ENCODE results near the gene TEX264. TPM values are rescaled to one million over a fixed set of nuclear protein-coding genes. Genes with fewer than 3 reads are reported as not detected.

Gene TEX264
- total and polyA plus RNA-seq, 9 donors = 21.4 to 25.4 (median 22.8) TPM

- peaks cover 2% of the 10 kb centered on the region for H3K4me1 ChIP-seq (ENCODE audit: control insufficient read depth, insufficient read depth, low read length)
- peaks cover 14% of the 10 kb centered on the region for H3K27me3 ChIP-seq (ENCODE audit: control insufficient read depth, insufficient read depth, low read length)
- WGBS (ENCODE audit: insufficient coverage) = 99% methylated on average over 18 of the region's 20 CpGs
- H3K9me3 ChIP-seq (replicated peaks; ENCODE audit: control insufficient read depth, low read depth, low read length) = no peaks in the 10 kb centered on the region
- H3K36me3 ChIP-seq (ENCODE audit: control insufficient read depth, insufficient read depth, low read length) = no peaks in the 10 kb centered on the region
- no peak overlapping the region for H3K27ac ChIP-seq (ENCODE audit: low read length)
- H3K4me3 ChIP-seq (ENCODE audit: low read length) = no peak overlapping the region
- DNase-seq = no peak
Measured at GRCh38 chr3:51712511-51712931, 41.5 kb downstream of the TEX264 start.

GRCh38 chr3:51712963-51713362, 41.9 kb downstream of the TEX264 start:
- no peak overlapping the region for H3K27ac ChIP-seq (ENCODE audit: low read length)
- 93% methylated on average over 12 of the region's 19 CpGs for whole genome bisulfite sequencing (ENCODE audit: insufficient coverage)

DNA sequence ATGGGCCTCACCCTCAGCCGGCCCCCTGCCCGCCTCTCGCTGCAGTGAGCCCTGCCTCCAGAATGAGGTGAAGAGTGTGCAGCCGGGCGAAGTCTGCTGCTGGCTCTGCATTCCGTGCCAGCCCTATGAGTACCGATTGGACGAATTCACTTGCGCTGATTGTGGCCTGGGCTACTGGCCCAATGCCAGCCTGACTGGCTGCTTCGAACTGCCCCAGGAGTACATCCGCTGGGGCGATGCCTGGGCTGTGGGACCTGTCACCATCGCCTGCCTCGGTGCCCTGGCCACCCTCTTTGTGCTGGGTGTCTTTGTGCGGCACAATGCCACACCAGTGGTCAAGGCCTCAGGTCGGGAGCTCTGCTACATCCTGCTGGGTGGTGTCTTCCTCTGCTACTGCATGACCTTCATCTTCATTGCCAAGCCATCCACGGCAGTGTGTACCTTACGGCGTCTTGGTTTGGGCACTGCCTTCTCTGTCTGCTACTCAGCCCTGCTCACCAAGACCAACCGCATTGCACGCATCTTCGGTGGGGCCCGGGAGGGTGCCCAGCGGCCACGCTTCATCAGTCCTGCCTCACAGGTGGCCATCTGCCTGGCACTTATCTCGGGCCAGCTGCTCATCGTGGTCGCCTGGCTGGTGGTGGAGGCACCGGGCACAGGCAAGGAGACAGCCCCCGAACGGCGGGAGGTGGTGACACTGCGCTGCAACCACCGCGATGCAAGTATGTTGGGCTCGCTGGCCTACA, 44.4 kb downstream of the TEX264 start:
- Histone ChIP-seq H3K9me3 (replicated peaks; ENCODE audit: control insufficient read depth, low read depth, low read length) (no peaks in the 10 kb centered on the region), H3K27me3 (ENCODE audit: control insufficient read depth, insufficient read depth, low read length) (no peaks in the 10 kb centered on the region), H3K36me3 (ENCODE audit: control insufficient read depth, insufficient read depth, low read length) (no peaks in the 10 kb centered on the region), H3K4me1 (ENCODE audit: control insufficient read depth, insufficient read depth, low read length) (no peaks in the 10 kb centered on the region), H3K4me3 (ENCODE audit: low read length) (no peak overlapping the region), H3K27ac (ENCODE audit: low read length) (no peak overlapping the region)
- DNase-seq = no peak
- 92% methylated on average over 36 of the region's 36 CpGs for WGBS (ENCODE audit: insufficient coverage)

More at GRCh38 chr3:51712963-51713362, 41.9 kb downstream of the TEX264 start:
- no peaks in the 10 kb centered on the region for H3K4me1 ChIP-seq (ENCODE audit: control insufficient read depth, insufficient read depth, low read length)
- DNase-seq = no peak
- no peak overlapping the region for H3K4me3 ChIP-seq (ENCODE audit: low read length)
- no peaks in the 10 kb centered on the region for H3K36me3 ChIP-seq (ENCODE audit: control insufficient read depth, insufficient read depth, low read length)
- H3K27me3 ChIP-seq (ENCODE audit: control insufficient read depth, insufficient read depth, low read length) = peaks cover 9% of the 10 kb centered on the region
- H3K9me3 ChIP-seq (replicated peaks; ENCODE audit: control insufficient read depth, low read depth, low read length) = no peaks in the 10 kb centered on the region

DNA sequence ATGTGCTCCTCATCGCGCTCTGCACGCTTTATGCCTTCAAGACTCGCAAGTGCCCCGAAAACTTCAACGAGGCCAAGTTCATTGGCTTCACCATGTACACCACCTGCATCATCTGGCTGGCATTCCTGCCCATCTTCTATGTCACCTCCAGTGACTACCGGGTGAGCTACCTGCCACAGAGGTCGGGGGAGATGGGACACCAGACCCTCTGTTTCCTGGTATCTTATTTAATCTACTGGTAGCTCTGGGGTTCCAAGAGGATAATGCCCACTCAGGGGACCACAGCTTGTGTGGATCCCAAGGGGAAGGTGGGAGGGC, 44.9 kb downstream of the TEX264 start:
- no peaks in the 10 kb centered on the region for H3K36me3 ChIP-seq (ENCODE audit: control insufficient read depth, insufficient read depth, low read length)
- H3K9me3 ChIP-seq (replicated peaks; ENCODE audit: control insufficient read depth, low read depth, low read length) = no peaks in the 10 kb centered on the region
- DNase-seq = no peak
- H3K4me1 ChIP-seq (ENCODE audit: control insufficient read depth, insufficient read depth, low read length) = no peaks in the 10 kb centered on the region
- no peaks in the 10 kb centered on the region for H3K27me3 ChIP-seq (ENCODE audit: control insufficient read depth, insufficient read depth, low read length)
- no peak overlapping the region for H3K4me3 ChIP-seq (ENCODE audit: low read length)
- 94% methylated on average over 3 of the region's 8 CpGs for WGBS (ENCODE audit: insufficient coverage)
- H3K27ac ChIP-seq (ENCODE audit: low read length) = no peak overlapping the region

DNA sequence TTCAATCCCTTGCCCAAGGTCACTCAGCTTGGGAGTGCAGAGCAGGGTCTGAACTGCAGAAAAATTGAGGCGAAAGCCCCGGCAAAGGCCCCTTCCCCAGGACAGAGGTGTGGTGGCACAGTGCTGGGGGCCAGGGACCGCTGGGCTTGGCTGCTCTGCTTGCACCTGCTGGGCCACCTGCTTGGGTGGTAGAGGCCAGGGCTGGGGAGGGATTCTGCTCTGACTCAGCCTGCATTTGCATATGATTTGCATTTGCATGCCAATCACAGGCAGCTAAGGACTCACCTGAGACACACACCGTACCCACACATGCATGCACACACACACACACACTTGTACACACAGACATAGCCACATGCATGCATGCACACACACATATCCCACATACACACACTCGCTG, 45.8 kb downstream of the TEX264 start:
- WGBS (ENCODE audit: insufficient coverage) = 82% methylated on average over 5 of the region's 5 CpGs

DNA sequence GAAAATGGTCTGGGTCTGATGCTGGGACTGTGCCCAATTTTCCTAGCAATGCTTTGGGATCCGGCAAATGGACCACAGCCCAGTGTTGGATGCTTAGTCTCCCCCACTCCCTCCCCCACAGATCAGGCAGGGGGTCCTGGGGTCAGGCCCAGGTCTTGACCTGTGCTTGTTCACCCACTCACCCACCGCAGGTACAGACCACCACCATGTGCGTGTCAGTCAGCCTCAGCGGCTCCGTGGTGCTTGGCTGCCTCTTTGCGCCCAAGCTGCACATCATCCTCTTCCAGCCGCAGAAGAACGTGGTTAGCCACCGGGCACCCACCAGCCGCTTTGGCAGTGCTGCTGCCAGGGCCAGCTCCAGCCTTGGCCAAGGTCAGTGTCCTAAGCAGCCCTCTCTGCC, 46.4 kb downstream of the TEX264 start:
- WGBS (ENCODE audit: insufficient coverage) = 88% methylated on average over 10 of the region's 10 CpGs
- no peaks in the 10 kb centered on the region for H3K36me3 ChIP-seq (ENCODE audit: control insufficient read depth, insufficient read depth, low read length)

More for the DNA sequence above, 45.8 kb downstream of the TEX264 start:
- Histone ChIP-seq H3K27me3 (ENCODE audit: control insufficient read depth, insufficient read depth, low read length) (no peaks in the 10 kb centered on the region), H3K27ac (ENCODE audit: low read length) (no peak overlapping the region), H3K4me1 (ENCODE audit: control insufficient read depth, insufficient read depth, low read length) (no peaks in the 10 kb centered on the region), H3K4me3 (ENCODE audit: low read length) (no peak overlapping the region), H3K9me3 (replicated peaks; ENCODE audit: control insufficient read depth, low read depth, low read length) (no peaks in the 10 kb centered on the region), H3K36me3 (ENCODE audit: control insufficient read depth, insufficient read depth, low read length) (no peaks in the 10 kb centered on the region)
- no peak for DNase-seq

DNA sequence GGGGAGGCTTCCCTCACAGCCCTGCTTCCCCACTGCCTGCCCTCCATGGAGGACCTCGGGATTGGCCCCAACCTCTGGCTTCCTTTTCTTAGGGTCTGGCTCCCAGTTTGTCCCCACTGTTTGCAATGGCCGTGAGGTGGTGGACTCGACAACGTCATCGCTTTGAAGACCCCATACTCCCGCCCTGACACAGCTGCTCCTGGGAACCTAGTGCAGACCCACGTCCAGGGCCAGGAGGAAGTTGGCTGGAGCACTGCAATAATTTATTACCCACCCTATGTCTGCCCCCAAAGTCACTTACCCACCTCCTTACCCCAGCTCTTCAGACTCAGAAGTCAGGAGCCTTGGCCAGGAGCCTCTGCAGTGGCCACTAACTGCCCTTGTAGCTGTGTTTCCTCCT, 46.9 kb downstream of the TEX264 start:
- no peaks in the 10 kb centered on the region for H3K9me3 ChIP-seq (replicated peaks; ENCODE audit: control insufficient read depth, low read depth, low read length)
- no peaks in the 10 kb centered on the region for H3K27me3 ChIP-seq (ENCODE audit: control insufficient read depth, insufficient read depth, low read length)
- H3K4me1 ChIP-seq (ENCODE audit: control insufficient read depth, insufficient read depth, low read length) = no peaks in the 10 kb centered on the region
- no peak for DNase-seq
- H3K36me3 ChIP-seq (ENCODE audit: control insufficient read depth, insufficient read depth, low read length) = no peaks in the 10 kb centered on the region
- WGBS (ENCODE audit: insufficient coverage) = 65% methylated on average over 7 of the region's 7 CpGs
- H3K4me3 ChIP-seq (ENCODE audit: low read length) = no peak overlapping the region
- H3K27ac ChIP-seq (ENCODE audit: low read length) = no peak overlapping the region

More for the DNA sequence above, 46.4 kb downstream of the TEX264 start:
- Histone ChIP-seq H3K9me3 (replicated peaks; ENCODE audit: control insufficient read depth, low read depth, low read length) (no peaks in the 10 kb centered on the region), H3K27ac (ENCODE audit: low read length) (no peak overlapping the region), H3K4me3 (ENCODE audit: low read length) (no peak overlapping the region), H3K4me1 (ENCODE audit: control insufficient read depth, insufficient read depth, low read length) (no peaks in the 10 kb centered on the region), H3K27me3 (ENCODE audit: control insufficient read depth, insufficient read depth, low read length) (no peaks in the 10 kb centered on the region)
- no peak for DNase-seq

DNA sequence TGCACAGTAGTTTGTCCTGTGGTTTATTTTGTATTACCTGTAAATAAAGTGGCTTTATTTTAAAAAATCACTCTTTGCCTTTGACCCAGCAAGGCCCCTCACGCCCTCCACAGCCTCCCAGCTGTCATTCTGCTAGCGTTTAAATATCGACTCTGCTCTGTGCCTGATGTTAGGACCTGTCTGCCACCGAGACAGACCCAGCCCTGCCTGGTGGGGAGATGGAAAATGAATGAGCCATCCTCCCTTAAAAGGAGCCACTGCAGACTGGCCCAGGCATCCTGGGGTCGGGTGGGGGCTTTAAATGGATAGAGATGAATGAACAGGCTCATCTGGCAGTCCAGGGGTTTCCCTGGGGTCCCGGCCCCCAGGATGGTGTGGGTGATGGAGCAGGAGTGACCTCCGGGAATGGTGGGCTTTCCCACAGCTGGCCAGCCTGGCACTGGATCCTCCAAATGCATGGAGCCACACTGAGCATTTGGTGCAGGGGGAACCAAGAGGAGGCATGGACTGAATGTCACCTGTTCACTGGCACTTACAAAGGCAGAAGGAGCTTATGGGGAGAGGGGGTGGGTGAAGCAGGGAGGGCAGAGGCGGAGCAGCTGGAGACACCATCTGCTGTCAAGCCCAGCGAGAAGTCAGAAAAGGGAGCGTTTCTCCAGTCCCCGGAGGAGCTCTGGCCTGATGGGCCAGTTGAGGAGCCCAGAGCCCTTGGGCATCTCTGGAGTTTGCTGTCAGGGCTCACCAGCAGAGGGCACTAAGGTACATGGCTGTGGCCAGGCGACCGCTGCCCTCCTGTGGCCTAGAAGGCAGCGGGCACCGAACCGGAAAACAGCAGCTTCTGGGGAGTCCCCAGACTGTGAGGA, 47.7 kb downstream of the TEX264 start:
- DNase-seq = peak; percentile 25
- H3K4me1 ChIP-seq (ENCODE audit: control insufficient read depth, insufficient read depth, low read length) = no peaks in the 10 kb centered on the region
- no peak overlapping the region for H3K4me3 ChIP-seq (ENCODE audit: low read length)
- H3K27ac ChIP-seq (ENCODE audit: low read length) = no peak overlapping the region
- no peaks in the 10 kb centered on the region for H3K36me3 ChIP-seq (ENCODE audit: control insufficient read depth, insufficient read depth, low read length)
- WGBS (ENCODE audit: insufficient coverage) = 32% methylated on average over 13 of the region's 16 CpGs
- no peaks in the 10 kb centered on the region for H3K27me3 ChIP-seq (ENCODE audit: control insufficient read depth, insufficient read depth, low read length)
- no peaks in the 10 kb centered on the region for H3K9me3 ChIP-seq (replicated peaks; ENCODE audit: control insufficient read depth, low read depth, low read length)

DNA sequence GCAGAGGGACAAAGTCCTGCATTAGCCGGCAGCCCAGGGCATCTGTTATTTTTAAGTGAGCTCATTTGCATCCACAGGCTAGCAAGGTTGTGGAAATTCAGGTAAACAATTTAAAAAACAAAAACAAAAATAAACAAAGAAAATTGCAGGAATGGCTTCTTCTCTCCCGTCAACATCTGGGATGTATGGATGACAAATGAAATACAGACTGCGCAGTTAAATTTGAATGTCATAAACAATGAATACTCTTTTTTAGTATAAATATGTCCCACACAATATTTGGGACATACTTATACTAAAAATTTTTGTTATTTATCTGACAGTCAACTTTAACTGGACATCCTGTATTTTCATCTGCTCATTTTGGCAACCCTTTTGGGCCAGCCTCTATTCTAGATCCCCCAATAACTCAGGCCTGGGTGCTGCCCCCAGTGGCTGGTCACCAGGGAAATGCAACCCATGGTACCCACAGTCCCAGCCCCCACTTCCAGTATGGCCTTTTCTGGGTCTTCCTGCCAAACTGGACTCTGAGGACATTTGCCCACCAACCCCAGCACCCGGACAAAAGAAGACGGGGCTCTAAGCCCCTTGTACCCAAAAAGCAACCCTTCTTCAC, 48.5 kb downstream of the TEX264 start:
- no peak for DNase-seq
- Histone ChIP-seq H3K4me1 (ENCODE audit: control insufficient read depth, insufficient read depth, low read length) (no peaks in the 10 kb centered on the region), H3K27ac (ENCODE audit: low read length) (no peak overlapping the region), H3K4me3 (ENCODE audit: low read length) (no peak overlapping the region), H3K27me3 (ENCODE audit: control insufficient read depth, insufficient read depth, low read length) (no peaks in the 10 kb centered on the region), H3K36me3 (ENCODE audit: control insufficient read depth, insufficient read depth, low read length) (no peaks in the 10 kb centered on the region), H3K9me3 (replicated peaks; ENCODE audit: control insufficient read depth, low read depth, low read length) (no peaks in the 10 kb centered on the region)
- 100% methylated on average over 2 of the region's 5 CpGs for WGBS (ENCODE audit: insufficient coverage)
